Measurements from ENCODE around the gene OR10V1.
A peak's percentile ranks its signal among the peaks of the same experiment; 100 is the strongest.
"Not testable (repeated sequence)": the region's sequence is repeated elsewhere in the genome, so short reads cannot be mapped to it uniquely, and the experiment has no call there.

Gene OR10V1

GRCh38 chr11:59698506-59698905, 15.1 kb downstream of the OR10V1 start:
- TF ChIP-seq GATA1 (IDR thresholded peaks at IDR 0.05; ENCODE audit: low read depth, low read length) (no peak), POLR2A (IDR thresholded peaks at IDR 0.05; ENCODE audit: low read length) (no peak)
- no peak for DNase-seq

GRCh38 chr11:59692915-59693314, 20.7 kb downstream of the OR10V1 start:
- no peak for TF ChIP-seq GATA1 (IDR thresholded peaks at IDR 0.05; ENCODE audit: low read depth, low read length)
- no peak for TF ChIP-seq POLR2A (IDR thresholded peaks at IDR 0.05; ENCODE audit: low read length)
- DNase-seq = no peak

- TF ChIP-seq GATA1 (IDR thresholded peaks at IDR 0.05; ENCODE audit: low read depth, low read length) (no peak), POLR2A (IDR thresholded peaks at IDR 0.05; ENCODE audit: low read length) (no peak)
- no peak for DNase-seq
Measured at GRCh38 chr11:59691156-59691555, 22.5 kb downstream of the OR10V1 start.

- TF ChIP-seq POLR2A (IDR thresholded peaks at IDR 0.05; ENCODE audit: low read length) (no peak), GATA1 (IDR thresholded peaks at IDR 0.05; ENCODE audit: low read depth, low read length) (no peak)
- DNase-seq = no peak
Measured at GRCh38 chr11:59689015-59689414, 24.6 kb downstream of the OR10V1 start.

- DNase-seq = not testable (repeated sequence)
Measured at GRCh38 chr11:59681260-59681725, 32.4 kb downstream of the OR10V1 start.

- TF ChIP-seq POLR2A (IDR thresholded peaks at IDR 0.05; ENCODE audit: low read length) = no peak
- TF ChIP-seq GATA1 (IDR thresholded peaks at IDR 0.05; ENCODE audit: low read depth, low read length) = no peak
Measured at GRCh38 chr11:59680287-59681154, 33.1 kb downstream of the OR10V1 start.

GRCh38 chr11:59679347-59679746, 34.3 kb downstream of the OR10V1 start:
- TF ChIP-seq POLR2A (IDR thresholded peaks at IDR 0.05; ENCODE audit: low read length) = no peak
- TF ChIP-seq GATA1 (IDR thresholded peaks at IDR 0.05; ENCODE audit: low read depth, low read length) = no peak

More at GRCh38 chr11:59680287-59681154, 33.1 kb downstream of the OR10V1 start:
- peak; percentile 80 to 86 for DNase-seq

GRCh38 chr11:59678813-59679165, 34.9 kb downstream of the OR10V1 start:
- TF ChIP-seq POLR2A (IDR thresholded peaks at IDR 0.05; ENCODE audit: low read length) = no peak
- DNase-seq = no peak

More at GRCh38 chr11:59679347-59679746, 34.3 kb downstream of the OR10V1 start:
- no peak for DNase-seq

- DNase-seq = no peak
- no peak for TF ChIP-seq GATA1 (IDR thresholded peaks at IDR 0.05; ENCODE audit: low read depth, low read length)
- no peak for TF ChIP-seq POLR2A (IDR thresholded peaks at IDR 0.05; ENCODE audit: low read length)
Measured at GRCh38 chr11:59678118-59678812, 35.4 kb downstream of the OR10V1 start.

- TF ChIP-seq GATA1 (IDR thresholded peaks at IDR 0.05; ENCODE audit: low read depth, low read length) (no peak), POLR2A (IDR thresholded peaks at IDR 0.05; ENCODE audit: low read length) (no peak)
- DNase-seq = no peak
Measured at GRCh38 chr11:59676205-59676604, 37.4 kb downstream of the OR10V1 start.

GRCh38 chr11:59674291-59674690, 39.4 kb downstream of the OR10V1 start:
- DNase-seq = no peak
- TF ChIP-seq GATA1 (IDR thresholded peaks at IDR 0.05; ENCODE audit: low read depth, low read length) (no peak), POLR2A (IDR thresholded peaks at IDR 0.05; ENCODE audit: low read length) (no peak)

GRCh38 chr11:59673291-59673690, 40.4 kb downstream of the OR10V1 start:
- no peak for TF ChIP-seq POLR2A (IDR thresholded peaks at IDR 0.05; ENCODE audit: low read length)
- TF ChIP-seq GATA1 (IDR thresholded peaks at IDR 0.05; ENCODE audit: low read depth, low read length) = no peak
- no peak for DNase-seq

- no peak for DNase-seq
- TF ChIP-seq GATA1 (IDR thresholded peaks at IDR 0.05; ENCODE audit: low read depth, low read length) (no peak), POLR2A (IDR thresholded peaks at IDR 0.05; ENCODE audit: low read length) (no peak)
Measured at GRCh38 chr11:59671471-59671870, 42.2 kb downstream of the OR10V1 start.

- no peak for TF ChIP-seq GATA1 (IDR thresholded peaks at IDR 0.05; ENCODE audit: low read depth, low read length)
- no peak for TF ChIP-seq POLR2A (IDR thresholded peaks at IDR 0.05; ENCODE audit: low read length)
- no peak for DNase-seq
Measured at GRCh38 chr11:59669611-59670009, 44.0 kb downstream of the OR10V1 start.

Measured in erythroblast (primary cell).